HG02852 (cell line): ENCODE data around the gene KIRREL3.

Experiments used
- ATAC-seq: cut with Tn5 transposase; IDR thresholded peaks from one replicate; pipeline ENCODE4 v1.9.1; 2021; ENCODE audit warnings: mild to moderate bottlenecking, moderate library complexity; ENCODE audit not compliant: unreplicated experiment

KIRREL3 gene

GRCh38 chr11:126480015-126480409 lies 520.6 kb downstream of the KIRREL3 start:
- no peak for ATAC-seq

- ATAC-seq = no peak
Measured at GRCh38 chr11:126479178-126479930, 521.2 kb downstream of the KIRREL3 start.

DNA sequence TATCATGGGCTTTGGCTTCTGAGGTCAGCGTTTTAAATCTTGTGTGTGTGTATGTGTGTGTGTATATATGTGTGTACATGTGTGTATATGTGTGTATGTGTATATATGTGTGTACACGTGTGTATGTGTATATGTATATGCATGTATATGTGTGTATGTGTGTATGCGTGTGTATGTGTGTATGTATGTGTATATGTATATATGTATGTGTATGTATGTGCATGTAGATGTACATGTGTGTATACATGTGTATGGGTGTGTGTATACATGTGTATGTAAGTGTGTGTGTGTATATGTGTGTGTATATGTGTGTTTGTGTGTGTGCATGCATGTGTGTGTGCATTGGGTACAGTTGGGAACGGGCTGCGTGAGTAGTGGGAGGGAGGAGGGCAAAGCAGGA lies 522.1 kb downstream of the KIRREL3 start:
- no peak for ATAC-seq

DNA sequence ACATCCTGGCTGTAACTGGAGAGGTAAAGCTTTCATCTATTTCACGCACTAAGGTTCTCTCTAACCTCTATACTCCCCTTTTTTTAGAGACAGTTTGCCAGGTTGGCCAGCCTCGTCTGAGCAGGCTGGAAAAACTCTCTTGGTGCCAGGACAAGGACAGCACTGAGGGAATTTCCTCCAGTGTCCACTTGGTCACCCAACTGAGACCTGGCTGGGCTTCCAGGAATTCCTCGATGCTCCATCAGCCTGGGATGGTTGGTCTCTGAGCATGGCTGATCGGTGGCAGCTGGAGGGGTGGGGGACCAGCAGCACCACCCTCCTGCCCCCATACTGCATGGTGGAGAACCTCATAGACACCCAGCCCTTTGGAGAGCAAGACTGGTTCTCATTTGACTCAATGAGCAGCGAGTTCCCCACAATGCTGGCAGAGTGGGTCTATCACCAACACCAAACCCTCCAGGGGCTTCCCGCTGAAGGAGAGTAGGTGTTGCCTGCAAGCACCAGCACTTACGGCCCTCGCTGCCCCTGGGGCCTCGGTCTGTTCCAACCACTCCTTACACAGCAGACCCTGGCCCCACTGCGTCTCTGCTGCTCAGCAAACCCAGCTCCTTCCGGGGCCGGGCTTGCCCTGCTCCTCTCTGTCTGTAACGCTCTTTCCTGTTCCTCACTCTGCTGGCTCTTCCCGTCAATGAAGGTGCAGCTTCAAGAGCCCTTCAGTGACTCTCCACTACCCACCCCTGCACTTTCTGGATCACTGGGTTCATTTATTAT lies 522.9 kb downstream of the KIRREL3 start:
- ATAC-seq = no peak

DNA sequence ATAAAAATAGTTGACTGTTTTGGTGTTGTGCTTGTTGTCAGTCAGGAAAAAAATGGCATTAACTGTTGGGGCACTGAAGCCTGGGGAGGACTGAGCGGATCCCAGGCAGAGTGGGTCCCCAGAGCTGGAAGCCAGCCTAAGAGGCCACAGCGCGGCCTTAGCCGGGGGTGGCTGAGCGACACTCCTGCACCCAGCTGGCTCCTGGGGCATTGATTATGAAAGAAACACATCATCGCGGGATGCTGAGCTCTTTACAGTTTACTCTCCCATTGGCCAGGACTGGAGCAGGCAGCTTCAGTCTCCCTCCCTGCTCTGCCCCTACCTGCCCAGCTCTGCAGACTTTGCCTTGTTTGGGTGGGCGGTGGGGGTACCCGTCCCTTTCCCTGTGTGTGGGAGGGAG lies 523.6 kb downstream of the KIRREL3 start:
- ATAC-seq = no peak

DNA sequence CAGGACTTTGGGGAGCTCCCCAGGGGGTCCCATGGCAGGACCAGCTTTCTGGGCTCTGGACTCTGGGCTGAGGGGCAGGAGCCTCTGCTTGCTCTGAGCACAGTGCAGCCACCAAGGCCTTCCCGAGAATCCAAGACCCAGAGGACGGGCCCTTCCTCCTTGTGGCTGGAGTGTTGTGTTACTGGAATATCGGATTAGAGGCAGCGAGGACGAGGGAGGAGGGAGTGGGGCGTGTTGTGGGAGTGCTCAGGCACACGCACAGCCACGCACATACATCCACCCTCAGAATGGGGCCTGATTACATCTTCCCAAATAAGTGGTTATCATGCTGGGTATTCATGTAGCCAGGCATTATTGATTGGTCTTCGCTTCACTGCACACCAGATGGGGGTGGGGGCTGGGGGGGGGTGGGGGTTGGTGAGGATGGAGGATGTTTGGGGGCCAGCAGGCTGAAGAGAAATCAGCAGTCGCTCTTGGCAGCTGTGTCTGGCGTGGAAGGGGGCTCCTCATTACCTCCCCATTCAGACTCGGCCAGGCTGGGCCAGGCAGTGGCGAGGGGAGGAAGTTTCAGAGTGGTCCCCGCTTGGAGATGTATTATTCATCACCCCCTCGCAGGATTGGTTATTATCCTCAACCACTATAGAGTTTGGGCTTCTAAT lies 524.2 kb downstream of the KIRREL3 start:
- ATAC-seq = no peak

- ATAC-seq = no peak
Measured at GRCh38 chr11:126475014-126475991, 525.3 kb downstream of the KIRREL3 start.

GRCh38 chr11:126474220-126474619 lies 526.4 kb downstream of the KIRREL3 start:
- no peak for ATAC-seq

DNA sequence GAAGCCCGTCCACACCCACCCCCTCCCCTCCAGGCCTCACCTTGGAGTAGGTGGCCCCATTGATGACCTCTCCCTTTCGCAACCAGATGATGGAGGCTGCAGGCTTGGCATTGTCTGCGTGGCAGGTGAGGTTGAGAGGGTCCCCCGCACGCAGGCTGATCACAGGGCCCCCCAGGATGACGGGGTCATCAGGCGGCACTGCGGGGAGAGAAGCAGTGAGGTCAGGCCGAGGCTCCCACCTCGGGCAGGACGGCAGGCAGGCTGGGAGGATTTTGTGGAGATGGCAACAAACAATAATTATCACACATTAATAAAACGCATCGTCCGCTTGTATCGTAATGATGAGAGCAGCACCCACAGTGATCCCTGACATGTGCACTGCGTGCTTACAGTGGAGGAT lies 527.3 kb downstream of the KIRREL3 start:
- no peak for ATAC-seq

- ATAC-seq = no peak
Measured at GRCh38 chr11:126469311-126469710, 531.3 kb downstream of the KIRREL3 start.

DNA sequence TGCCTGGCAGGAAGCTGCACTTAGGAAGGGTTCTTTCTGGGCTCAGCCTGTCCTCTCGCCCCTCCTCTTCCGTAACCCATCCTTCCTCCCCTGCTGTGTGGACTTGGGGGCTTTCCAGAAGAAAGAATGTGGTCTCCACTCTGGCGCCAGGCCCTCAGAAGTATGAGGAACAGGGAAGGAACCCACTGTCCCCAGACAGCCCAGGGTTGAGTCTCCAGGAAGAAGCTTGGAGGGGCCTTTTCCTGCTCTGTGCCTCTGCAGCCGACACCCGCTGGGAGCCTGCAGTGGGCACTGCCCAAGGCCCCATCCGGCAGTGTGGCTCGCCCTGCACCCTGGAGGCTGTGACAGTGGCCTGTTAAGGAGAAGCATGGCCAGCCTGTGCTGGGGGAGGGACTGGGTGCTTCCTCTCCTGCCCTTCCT lies 532.5 kb downstream of the KIRREL3 start:
- no peak for ATAC-seq

DNA sequence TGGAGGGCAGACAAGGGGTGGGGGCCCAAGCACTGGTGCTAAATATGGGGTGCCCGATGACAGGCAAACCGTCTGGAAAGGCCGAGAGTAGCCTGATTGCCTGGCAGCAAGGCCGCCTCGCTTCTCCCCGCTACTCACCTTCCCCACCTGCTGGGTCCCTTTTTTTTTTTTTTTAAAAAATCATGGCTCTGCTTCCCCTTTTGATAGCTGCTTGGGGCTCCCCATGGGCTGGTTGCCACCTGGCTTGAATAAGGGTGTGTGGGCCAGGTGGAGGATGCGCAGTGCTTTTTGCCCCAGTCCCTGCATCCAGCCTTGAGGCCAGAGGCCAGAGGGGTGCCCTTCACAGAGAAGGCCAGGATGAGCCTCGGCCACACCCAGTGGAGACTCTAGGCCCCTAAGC lies 533.1 kb downstream of the KIRREL3 start:
- ATAC-seq = no peak

GRCh38 chr11:126467046-126467370 lies 533.6 kb downstream of the KIRREL3 start:
- no peak for ATAC-seq

DNA sequence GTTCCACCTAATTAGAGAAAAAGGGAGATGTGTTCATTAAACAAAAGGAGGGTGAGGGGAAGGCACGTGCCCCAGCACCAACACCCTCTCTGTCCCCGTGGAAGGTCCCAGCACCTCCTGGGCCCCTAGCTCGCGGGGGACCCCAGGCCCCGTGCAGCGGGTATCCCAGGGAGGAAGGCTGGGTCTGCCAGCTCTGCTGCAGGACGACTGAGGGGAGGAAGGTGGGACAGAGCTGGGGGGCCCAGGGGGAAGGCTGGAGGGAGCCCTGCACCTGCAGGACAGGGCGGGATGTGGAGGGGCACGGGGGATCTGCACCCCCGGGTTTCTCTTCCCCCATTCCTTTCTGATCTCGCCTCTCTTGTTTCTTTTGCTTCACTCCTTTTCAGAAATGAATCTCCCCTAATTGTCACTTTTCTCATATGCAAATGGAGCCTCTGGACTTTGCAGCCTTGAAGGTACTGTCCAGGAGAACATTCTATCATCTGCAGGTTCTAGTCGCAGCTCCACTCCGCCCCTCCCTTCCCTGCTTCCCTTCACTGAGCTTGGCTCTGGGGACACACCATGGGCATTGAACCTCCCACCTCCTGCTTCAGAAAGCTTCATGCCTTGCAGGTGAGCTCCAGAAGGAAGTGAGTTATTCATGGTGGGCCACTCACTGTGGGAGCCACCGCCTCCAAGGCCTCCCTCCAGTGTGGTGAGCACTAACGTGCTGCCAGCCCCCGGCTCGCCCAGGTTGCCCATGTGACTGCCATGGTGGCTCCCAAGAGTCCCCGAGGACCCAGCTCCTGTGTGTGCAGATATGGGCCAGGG lies 534.1 kb downstream of the KIRREL3 start:
- ATAC-seq = no peak

- peak; percentile 51 for ATAC-seq
Measured at GRCh38 chr11:126465573-126466188, 534.9 kb downstream of the KIRREL3 start.

GRCh38 chr11:126464796-126465195 lies 535.8 kb downstream of the KIRREL3 start:
- no peak for ATAC-seq

DNA sequence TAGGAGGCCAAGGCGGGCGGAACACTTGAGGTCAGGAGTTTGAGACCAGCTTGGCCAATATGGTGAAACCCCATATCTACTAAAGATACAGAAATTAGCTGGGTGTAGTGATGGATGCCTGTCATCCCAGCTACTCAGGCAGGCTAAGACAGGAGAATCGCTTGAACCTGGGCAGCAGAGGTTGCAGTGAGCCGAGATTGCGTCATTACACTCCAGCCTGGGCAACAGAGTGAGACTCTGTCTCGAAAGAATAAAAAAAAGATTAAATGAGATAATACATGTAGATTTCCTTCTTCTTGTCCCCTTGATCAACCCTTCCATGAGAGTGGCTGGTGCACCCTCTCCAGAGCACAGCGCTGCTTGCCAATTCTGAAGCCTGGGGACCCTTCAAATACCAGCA lies 538.1 kb downstream of the KIRREL3 start:
- no peak for ATAC-seq

- no peak for ATAC-seq
Measured at GRCh38 chr11:126461996-126462395, 538.6 kb downstream of the KIRREL3 start.

- ATAC-seq = no peak
Measured at GRCh38 chr11:126461096-126461440, 539.5 kb downstream of the KIRREL3 start.
